HepG2 (cell line): ENCODE data around the gene SPON1. TPM values are rescaled to one million over a fixed set of nuclear protein-coding genes. Genes with fewer than 3 reads are reported as not detected.

Experiments
- ATAC-seq: fragments of 200-7000 bp; cut with Tn5 transposase; 3 replicates; pipeline ENCODE4 v1.9.1; 2020; ENCODE audit warnings: mild to moderate bottlenecking, moderate library complexity
- BruUV-seq: library from RNA; stranded (reverse); fragments of 400-500 nt; replicated peaks from 2 replicates; lab custom pipeline; 2021; lab: Mats Ljungman, UMichigan
- CTCF ChIA-PET: fragments of 300-600 bp; formaldehyde crosslinking; extraction: SDS; loops from one replicate; lab custom pipeline; 2021; ENCODE audit warnings: low total read pairs, inconsistent platforms, low intra/inter-chr PET ratio; lab: Yijun Ruan, JAX
- POLR2A ChIA-PET: fragments of 350-600 bp; sonication (Branson Sonifier 250); formaldehyde crosslinking; loops from one replicate; lab custom pipeline; 2020; ENCODE audit warnings: antibody characterized with exemption, inconsistent platforms; lab: Yijun Ruan, JAX
- DNase-seq: peaks from one replicate; pipeline ENCODE4 v3.0.0-alpha.2; 2015; ENCODE audit warnings: low spot score
- FAIRE-seq: peaks from 3 replicates; lab custom pipeline; 2011; peaks lifted over from hg19 to GRCh38; lab: Jason Lieb, UNC
- H2AFZ ChIP-seq: one replicate; pipeline ENCODE4 v1.6.1; 2011; ENCODE audit warnings: low read length, inconsistent platforms
- H3K27ac ChIP-seq: fragments of 300-600 bp; 3 replicates; pipeline ENCODE4 v1.8.0; 2011; ENCODE audit warnings: mixed run types, mild to moderate bottlenecking, mixed read lengths, low read length, inconsistent platforms; ENCODE audit not compliant: insufficient read depth; ENCODE audit errors: extremely low read length
- H3K27me3 ChIP-seq, 2 experiments: fragments of 200-600 bp in 1 of 2; 2 replicates in 1 of 2; 3 replicates in 1 of 2; pipeline versions ENCODE4 v1.6.0 to v1.8.0; 2011; ENCODE audit warnings: low read length in 2 of 2, mild to moderate bottlenecking in 2 of 2, moderate library complexity in 2 of 2, inconsistent platforms in 1 of 2; ENCODE audit not compliant: insufficient read depth in 2 of 2, control insufficient read depth in 1 of 2
- H3K36me3 ChIP-seq, 2 experiments: fragments of 200-600 bp in 1 of 2; replicated peaks in 1 of 2; 2 replicates in 1 of 2; 3 replicates in 1 of 2; pipeline versions ENCODE4 v1.5.1 to v1.8.0; 2011; ENCODE audit warnings: low read length in 2 of 2, inconsistent platforms in 1 of 2; ENCODE audit not compliant: insufficient read depth in 2 of 2, control insufficient read depth in 1 of 2
- H3K4me1 ChIP-seq: 2 replicates; pipeline ENCODE4 v1.5.1; 2012; ENCODE audit warnings: low read length, inconsistent platforms; ENCODE audit not compliant: insufficient read depth
- H3K4me2 ChIP-seq: 2 replicates; pipeline ENCODE4 v1.6.0; 2011; ENCODE audit warnings: low read depth, low read length, inconsistent platforms
- H3K4me3 ChIP-seq, 3 experiments: fragments of 200-600 bp in 1 of 3; sonication (generic), shearing (Covaris generic) in 1 of 3; replicated peaks in 1 of 3; 2 replicates each; pipeline ENCODE4 v1.5.1; 2011 to 2016; ENCODE audit warnings: low read length in 3 of 3, inconsistent platforms in 2 of 3, low read depth in 2 of 3, mild to moderate bottlenecking in 2 of 3, control low read depth in 1 of 3, mixed read lengths in 1 of 3; ENCODE audit not compliant: insufficient read depth in 1 of 3
- H3K79me2 ChIP-seq: one replicate; pipeline ENCODE4 v1.6.1; 2011; ENCODE audit warnings: low read length, inconsistent platforms; ENCODE audit not compliant: insufficient read depth
- H3K9ac ChIP-seq: 2 replicates; pipeline ENCODE4 v1.6.0; 2011; ENCODE audit warnings: mild to moderate bottlenecking, low read depth, low read length, inconsistent platforms; ENCODE audit not compliant: insufficient read depth
- H3K9me3 ChIP-seq: 2 replicates; pipeline ENCODE4 v1.5.1; 2012; ENCODE audit warnings: mild to moderate bottlenecking, low read length
- H4K20me1 ChIP-seq: 2 replicates; pipeline ENCODE4 v1.6.0; 2011; ENCODE audit warnings: inconsistent platforms, mild to moderate bottlenecking, low read length, moderate library complexity; ENCODE audit not compliant: insufficient read depth
- ASH2L ChIP-seq: fragments of 300-600, 200-600 bp; sonication (generic); IDR thresholded peaks from 2 replicates; pipeline ENCODE4 v1.7.0; 2017; ENCODE audit warnings: low read depth, mild to moderate bottlenecking, moderate library complexity, mixed read lengths, low read length; ENCODE audit not compliant: insufficient read length
- GZF1 ChIP-seq: sonication (generic); formaldehyde crosslinking; IDR thresholded peaks from 2 replicates; pipeline ENCODE4 v1.5.1; 2020; ENCODE audit warnings: mild to moderate bottlenecking, missing genetic modification reagents
- NRL ChIP-seq: sonication (generic); formaldehyde crosslinking; IDR thresholded peaks from 2 replicates; pipeline ENCODE4 v1.5.0; 2020; ENCODE audit warnings: missing genetic modification reagents, mild to moderate bottlenecking, moderate library complexity, borderline replicate concordance
- RFX5 ChIP-seq: IDR thresholded peaks from 2 replicates; pipeline ENCODE4 v1.6.1; 2011; ENCODE audit warnings: low read depth, low read length, improper control_type of control experiment
- ZNF326 ChIP-seq: sonication (generic); formaldehyde crosslinking; IDR thresholded peaks from 2 replicates; pipeline ENCODE4 v1.4.0; 2020; ENCODE audit warnings: missing genetic modification reagents, borderline replicate concordance
- ZNF747 ChIP-seq: sonication (generic); formaldehyde crosslinking; IDR thresholded peaks from 2 replicates; pipeline ENCODE4 v1.8.1; 2023; ENCODE audit warnings: missing genetic modification reagents, mild to moderate bottlenecking, borderline replicate concordance
- WGBS: methylation state at CpG from one replicate; pipeline ENCODE4 v1.1.6; 2017; ENCODE audit warnings: low lambda C conversion rate; 5-methylcytosine and 5-hydroxymethylcytosine counted together
- in situ Hi-C: cut with HindIII; loops from 2 replicates; pipeline ENCODE4 v1.10.0; 2017; ENCODE audit warnings: low pct_unique_long_range_greater_than_20kb; ENCODE audit not compliant: extremely low pct_ligation_motif_present
- intact Hi-C: fragments of 100-400 bp; cut with micrococcal nuclease; formaldehyde crosslinking; loops from one replicate; pipeline ENCODE4 v1.10.0; 2022; ENCODE audit not compliant: unreplicated experiment
- polyA plus RNA-seq, 8 experiments: library from polyadenylated mRNA; depleted of rRNA in 3 of 8; stranded (reverse) in 7 of 8; unstranded in 1 of 8; fragments of >200 nt; fragmentation: Illumina TruSeq in 4 of 8; extraction: Trizol in 4 of 8; gene quantifications; 2 replicates each; pipeline versions ENCODE4 v1.2.1 to v1.2.3, GENCODE V29; 2011 to 2016; ENCODE audit warnings: low read depth in 4 of 8, missing spikeins in 1 of 8, mixed read lengths in 1 of 8; ENCODE audit not compliant: insufficient read depth in 1 of 8
- total RNA-seq, 5 experiments: library from RNA; depleted of rRNA; stranded (reverse); fragments of >200 nt; fragmentation: Illumina TruSeq; extraction: Trizol; gene quantifications; 2 replicates each; pipeline ENCODE4 v1.2.3, GENCODE V29; 2016; ENCODE audit warnings: low read depth in 1 of 5
- TF ChIP-seq, protein P1 (sequence below): sonication (generic); formaldehyde crosslinking; IDR thresholded peaks from 2 replicates; pipeline ENCODE4 v1.4.0; 2020; ENCODE audit warnings: mild to moderate bottlenecking, missing genetic modification reagents
- TF ChIP-seq, protein P2 (sequence below): sonication (generic); formaldehyde crosslinking; conservative IDR thresholded peaks from 2 replicates; pipeline ENCODE4 v1.8.1; 2023; ENCODE audit warnings: missing genetic modification reagents

Gene SPON1
- total and polyA plus RNA-seq, 2 of the 13 experiments (the other 11 are each of a cell fraction or from before 2014, with no cell fraction given), result not detected

DNA sequence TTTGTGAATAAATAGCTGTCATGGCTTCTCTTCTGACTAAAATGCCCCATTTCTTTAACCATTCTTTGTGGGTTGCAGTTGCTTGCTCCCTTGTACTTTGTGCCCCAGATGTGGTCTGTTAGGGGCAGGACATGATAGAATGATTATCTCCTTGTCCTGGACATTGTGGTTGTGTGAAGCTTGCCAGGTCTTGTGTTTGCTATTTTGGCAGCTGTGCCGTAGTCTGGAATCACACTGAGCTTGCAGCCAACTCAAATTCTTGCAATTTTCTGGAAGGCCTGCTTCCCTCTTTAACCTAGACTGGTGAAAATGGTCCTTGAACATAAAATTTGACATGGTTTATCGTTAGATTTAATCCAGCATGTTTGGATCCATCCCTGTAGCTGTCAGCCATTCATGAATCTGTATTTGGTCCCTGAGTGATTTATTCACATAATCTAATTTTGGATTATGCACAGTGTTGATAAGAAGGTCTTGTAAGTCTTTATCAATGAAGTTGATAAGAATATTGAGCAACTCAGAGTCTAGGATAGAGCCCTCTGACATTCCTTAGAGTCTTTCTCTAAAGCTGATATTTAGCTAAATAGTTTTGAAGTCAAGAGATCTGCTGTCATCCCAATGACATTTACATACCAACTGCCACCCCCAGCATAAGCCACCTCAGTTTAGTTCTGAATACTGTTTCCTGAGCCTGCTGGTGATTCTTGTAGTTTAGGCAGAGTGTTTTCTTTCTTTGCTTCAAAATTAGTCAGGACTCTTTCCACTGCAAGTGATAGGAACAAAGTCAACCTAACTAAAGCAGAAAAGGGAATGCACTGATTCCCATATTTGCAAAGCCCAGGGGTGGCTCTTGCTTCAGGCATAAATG, 9.8 kb downstream of the SPON1 start:
- ChIA-PET CTCF (no interaction called here), POLR2A (no interaction called here)
- TF ChIP-seq NRL (CRISPR knock-in tag), result no peak
- TF ChIP-seq RFX5, result no peak
- TF ChIP-seq ZNF747 (CRISPR knock-in tag), result no peak
- TF ChIP-seq ZNF326, result no peak
- no peak for TF ChIP-seq GZF1 (CRISPR knock-in tag)
- TF ChIP-seq, protein P1, sequence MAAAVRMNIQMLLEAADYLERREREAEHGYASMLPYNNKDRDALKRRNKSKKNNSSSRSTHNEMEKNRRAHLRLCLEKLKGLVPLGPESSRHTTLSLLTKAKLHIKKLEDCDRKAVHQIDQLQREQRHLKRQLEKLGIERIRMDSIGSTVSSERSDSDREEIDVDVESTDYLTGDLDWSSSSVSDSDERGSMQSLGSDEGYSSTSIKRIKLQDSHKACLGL (CRISPR knock-in tag), result no peak
- no peak for TF ChIP-seq ASH2L
- TF ChIP-seq, protein P2, sequence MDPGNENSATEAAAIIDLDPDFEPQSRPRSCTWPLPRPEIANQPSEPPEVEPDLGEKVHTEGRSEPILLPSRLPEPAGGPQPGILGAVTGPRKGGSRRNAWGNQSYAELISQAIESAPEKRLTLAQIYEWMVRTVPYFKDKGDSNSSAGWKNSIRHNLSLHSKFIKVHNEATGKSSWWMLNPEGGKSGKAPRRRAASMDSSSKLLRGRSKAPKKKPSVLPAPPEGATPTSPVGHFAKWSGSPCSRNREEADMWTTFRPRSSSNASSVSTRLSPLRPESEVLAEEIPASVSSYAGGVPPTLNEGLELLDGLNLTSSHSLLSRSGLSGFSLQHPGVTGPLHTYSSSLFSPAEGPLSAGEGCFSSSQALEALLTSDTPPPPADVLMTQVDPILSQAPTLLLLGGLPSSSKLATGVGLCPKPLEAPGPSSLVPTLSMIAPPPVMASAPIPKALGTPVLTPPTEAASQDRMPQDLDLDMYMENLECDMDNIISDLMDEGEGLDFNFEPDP (CRISPR knock-in tag), result no peak
- no peak overlapping the region for H3K27ac ChIP-seq
- FAIRE-seq, result no peak
- DNase-seq, result no peak
- no TSS peak for BruUV-seq
- no peak overlapping the region for H3K9ac ChIP-seq
- H3K27me3 ChIP-seq, result no peaks in the 10 kb centered on the region; a peak in 1 of 5 replicates
- no peaks in the 10 kb centered on the region for H3K4me1 ChIP-seq
- no peak for ATAC-seq
- no peaks in the 10 kb centered on the region for H3K79me2 ChIP-seq
- intact Hi-C loops (loop anchor here (5.0 kb wide), 2 partner anchors 175 to 275 kb away; no protein-coding TSS in a partner anchor), in situ Hi-C loops (no loop called here)
- 0% methylated on average over 2 of the region's 2 CpGs for WGBS
- H3K4me3 ChIP-seq, result no peak overlapping the region
- H4K20me1 ChIP-seq, result no peaks in the 10 kb centered on the region
- no peaks in the 10 kb centered on the region for H3K9me3 ChIP-seq
- no peaks in the 10 kb centered on the region for H3K36me3 ChIP-seq
- no peak overlapping the region for H2AFZ ChIP-seq
- no peak overlapping the region for H3K4me2 ChIP-seq
